Panc1 (cell line): Measurements from ENCODE around the gene TFAP2D. TPM values are rescaled to one million over a fixed set of nuclear protein-coding genes. Genes with fewer than 3 reads are reported as not detected.

ENCODE experiments used
- ATAC-seq: fragments of 200-7000 bp; cut with Tn5 transposase; 2 replicates; pipeline ENCODE4 v1.9.1; 2020; ENCODE audit warnings: mild to moderate bottlenecking, moderate library complexity
- BruUV-seq: library from RNA; stranded (reverse); fragments of 400-500 nt; replicated peaks from 2 replicates; lab custom pipeline; 2021; lab: Mats Ljungman, UMichigan
- CTCF ChIA-PET: fragments of 300-600 bp; sonication (Branson Sonifier 250); formaldehyde crosslinking; loops from one replicate; lab custom pipeline; 2022; ENCODE audit warnings: antibody characterized with exemption; lab: Charles Lee
- POLR2A ChIA-PET: fragments of 300-600 bp; sonication (Branson Sonifier 250); formaldehyde crosslinking; loops from one replicate; lab custom pipeline; 2022; ENCODE audit warnings: antibody characterized with exemption; lab: Charles Lee
- DNase-seq: peaks from one replicate; pipeline ENCODE4 v3.0.0-alpha.2; 2010; ENCODE audit warnings: low read depth, low spot score
- H3K27ac ChIP-seq: 2 replicates; pipeline ENCODE4 v1.5.1; 2011; ENCODE audit warnings: mild to moderate bottlenecking, low read length, inconsistent platforms
- H3K27me3 ChIP-seq: fragments of 200-500 bp; sonication (Bioruptor generic); 2 replicates; pipeline ENCODE4 v1.6.0; 2014; ENCODE audit warnings: low read length, inconsistent platforms; ENCODE audit not compliant: control insufficient read depth, insufficient read depth
- H3K36me3 ChIP-seq: fragments of 200-500 bp; sonication (Bioruptor generic); 2 replicates; pipeline ENCODE4 v1.5.1; 2014; ENCODE audit warnings: inconsistent platforms, mild to moderate bottlenecking, low read length, moderate library complexity; ENCODE audit not compliant: control insufficient read depth, insufficient read depth
- H3K4me1 ChIP-seq: 2 replicates; pipeline ENCODE4 v1.5.1; 2011; ENCODE audit warnings: inconsistent platforms, mild to moderate bottlenecking, low read length, moderate library complexity; ENCODE audit not compliant: control insufficient read depth, insufficient read depth
- H3K4me3 ChIP-seq, 2 experiments: 2 replicates each; pipeline ENCODE4 v1.5.1; 2011 to 2012; ENCODE audit warnings: low read depth in 2 of 2, low read length in 2 of 2, mild to moderate bottlenecking in 2 of 2, inconsistent platforms in 1 of 2, moderate library complexity in 1 of 2
- H3K9me3 ChIP-seq: fragments of 200-500 bp; sonication (Bioruptor generic); 2 replicates; pipeline ENCODE4 v1.5.1; 2014; ENCODE audit warnings: low read depth, mild to moderate bottlenecking, inconsistent platforms, low read length, moderate library complexity; ENCODE audit not compliant: control insufficient read depth, insufficient read depth
- POLR2AphosphoS5 ChIP-seq: IDR thresholded peaks from 2 replicates; pipeline ENCODE4 v1.6.1; 2012; ENCODE audit warnings: mild to moderate bottlenecking, low read depth, low read length, moderate library complexity
- SIN3A ChIP-seq: IDR thresholded peaks from 2 replicates; pipeline ENCODE4 v1.6.1; 2012; ENCODE audit warnings: low read depth, mild to moderate bottlenecking, low read length, moderate library complexity, borderline replicate concordance; ENCODE audit not compliant: insufficient read depth
- TCF7L2 ChIP-seq: IDR thresholded peaks from 2 replicates; pipeline ENCODE4 v1.6.1; 2011; ENCODE audit warnings: mild to moderate bottlenecking, low read depth, low read length, inconsistent platforms
- in situ Hi-C: cut with HindIII; loops from 2 replicates; pipeline ENCODE4 v1.10.0; 2016; ENCODE audit warnings: low sequenced_read_pairs, low pct_unique_long_range_greater_than_20kb
- intact Hi-C: fragments of 100-400 bp; cut with micrococcal nuclease; formaldehyde crosslinking; loops from one replicate; pipeline ENCODE4 v1.10.0; 2022; ENCODE audit not compliant: unreplicated experiment
- total RNA-seq: library from RNA; stranded (reverse); gene quantifications from one replicate; pipeline ENCODE4 v1.2.1, GENCODE V29; 2021; ENCODE audit not compliant: unreplicated experiment
- TF ChIP-seq, protein P1 (sequence below), 2 experiments: IDR thresholded peaks; 2 replicates each; pipeline ENCODE4 v1.6.1; 2011 to 2012; ENCODE audit warnings: low read depth in 2 of 2, control low read depth in 1 of 2, low read length in 1 of 2, mild to moderate bottlenecking in 1 of 2, moderate library complexity in 1 of 2; ENCODE audit not compliant: insufficient read depth in 1 of 2
- TF ChIP-seq, protein P2 (sequence below): fragments of 450-650 bp; IDR thresholded peaks from 2 replicates; pipeline ENCODE4 v1.5.1; 2017; ENCODE audit warnings: mild to moderate bottlenecking

The TFAP2D gene
- total RNA-seq, 1 experiment from 2014 or later: not detected

DNA sequence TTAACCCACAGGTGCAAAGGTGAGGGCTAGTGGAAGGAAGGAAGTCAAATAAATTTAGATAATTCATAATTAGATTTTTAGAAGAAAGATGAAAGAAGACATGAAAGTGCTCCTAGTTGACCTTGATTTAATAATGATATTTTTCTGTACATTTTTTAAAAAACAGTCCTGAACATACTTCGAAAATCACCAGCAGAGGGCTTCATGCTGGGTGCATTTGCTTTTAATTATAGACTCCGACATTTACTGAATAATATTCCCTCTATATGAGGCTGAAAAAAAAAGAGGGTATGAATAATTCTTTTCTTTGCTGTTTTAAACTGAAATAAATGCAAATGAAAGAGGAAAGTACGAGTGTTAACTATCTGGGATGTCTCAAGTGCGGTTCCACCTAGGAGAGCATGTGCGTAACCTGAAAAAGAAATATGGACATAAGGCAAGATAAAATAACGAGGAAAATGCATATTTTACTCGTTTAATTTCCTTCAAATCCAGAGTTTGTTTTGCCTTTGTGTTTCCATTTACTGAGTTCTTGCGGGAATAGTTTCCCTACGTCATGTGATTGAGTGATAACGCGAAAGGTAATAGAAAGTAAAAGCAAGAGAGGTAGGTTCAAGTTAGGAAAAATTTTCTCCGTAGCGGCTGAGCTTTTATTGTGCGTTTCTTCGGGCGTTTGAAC lies 102.2 kb downstream of the TFAP2D start:
- intact Hi-C loops (loop anchor here (2.0 to 5.0 kb wide), 5 partner anchors 537 to 1207 kb away; no protein-coding TSS in a partner anchor), in situ Hi-C loops (no loop called here)
- DNase-seq (peak; percentile 8), ATAC-seq (peak; percentile 64; the same call in 1 of the 2 replicates)
- TF ChIP-seq SIN3A (no peak), TCF7L2 (no peak), POLR2AphosphoS5 (no peak)
- TF ChIP-seq, protein P1, sequence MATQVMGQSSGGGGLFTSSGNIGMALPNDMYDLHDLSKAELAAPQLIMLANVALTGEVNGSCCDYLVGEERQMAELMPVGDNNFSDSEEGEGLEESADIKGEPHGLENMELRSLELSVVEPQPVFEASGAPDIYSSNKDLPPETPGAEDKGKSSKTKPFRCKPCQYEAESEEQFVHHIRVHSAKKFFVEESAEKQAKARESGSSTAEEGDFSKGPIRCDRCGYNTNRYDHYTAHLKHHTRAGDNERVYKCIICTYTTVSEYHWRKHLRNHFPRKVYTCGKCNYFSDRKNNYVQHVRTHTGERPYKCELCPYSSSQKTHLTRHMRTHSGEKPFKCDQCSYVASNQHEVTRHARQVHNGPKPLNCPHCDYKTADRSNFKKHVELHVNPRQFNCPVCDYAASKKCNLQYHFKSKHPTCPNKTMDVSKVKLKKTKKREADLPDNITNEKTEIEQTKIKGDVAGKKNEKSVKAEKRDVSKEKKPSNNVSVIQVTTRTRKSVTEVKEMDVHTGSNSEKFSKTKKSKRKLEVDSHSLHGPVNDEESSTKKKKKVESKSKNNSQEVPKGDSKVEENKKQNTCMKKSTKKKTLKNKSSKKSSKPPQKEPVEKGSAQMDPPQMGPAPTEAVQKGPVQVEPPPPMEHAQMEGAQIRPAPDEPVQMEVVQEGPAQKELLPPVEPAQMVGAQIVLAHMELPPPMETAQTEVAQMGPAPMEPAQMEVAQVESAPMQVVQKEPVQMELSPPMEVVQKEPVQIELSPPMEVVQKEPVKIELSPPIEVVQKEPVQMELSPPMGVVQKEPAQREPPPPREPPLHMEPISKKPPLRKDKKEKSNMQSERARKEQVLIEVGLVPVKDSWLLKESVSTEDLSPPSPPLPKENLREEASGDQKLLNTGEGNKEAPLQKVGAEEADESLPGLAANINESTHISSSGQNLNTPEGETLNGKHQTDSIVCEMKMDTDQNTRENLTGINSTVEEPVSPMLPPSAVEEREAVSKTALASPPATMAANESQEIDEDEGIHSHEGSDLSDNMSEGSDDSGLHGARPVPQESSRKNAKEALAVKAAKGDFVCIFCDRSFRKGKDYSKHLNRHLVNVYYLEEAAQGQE (IDR thresholded peaks at IDR 0.05; ENCODE audit: insufficient read depth in 1 of 2, low read depth in 2 of 2, low read length in 1 of 2): no peak
- TF ChIP-seq, protein P2, sequence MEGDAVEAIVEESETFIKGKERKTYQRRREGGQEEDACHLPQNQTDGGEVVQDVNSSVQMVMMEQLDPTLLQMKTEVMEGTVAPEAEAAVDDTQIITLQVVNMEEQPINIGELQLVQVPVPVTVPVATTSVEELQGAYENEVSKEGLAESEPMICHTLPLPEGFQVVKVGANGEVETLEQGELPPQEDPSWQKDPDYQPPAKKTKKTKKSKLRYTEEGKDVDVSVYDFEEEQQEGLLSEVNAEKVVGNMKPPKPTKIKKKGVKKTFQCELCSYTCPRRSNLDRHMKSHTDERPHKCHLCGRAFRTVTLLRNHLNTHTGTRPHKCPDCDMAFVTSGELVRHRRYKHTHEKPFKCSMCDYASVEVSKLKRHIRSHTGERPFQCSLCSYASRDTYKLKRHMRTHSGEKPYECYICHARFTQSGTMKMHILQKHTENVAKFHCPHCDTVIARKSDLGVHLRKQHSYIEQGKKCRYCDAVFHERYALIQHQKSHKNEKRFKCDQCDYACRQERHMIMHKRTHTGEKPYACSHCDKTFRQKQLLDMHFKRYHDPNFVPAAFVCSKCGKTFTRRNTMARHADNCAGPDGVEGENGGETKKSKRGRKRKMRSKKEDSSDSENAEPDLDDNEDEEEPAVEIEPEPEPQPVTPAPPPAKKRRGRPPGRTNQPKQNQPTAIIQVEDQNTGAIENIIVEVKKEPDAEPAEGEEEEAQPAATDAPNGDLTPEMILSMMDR: no peak
- POLR2A ChIA-PET: no interaction called here
- CTCF ChIA-PET: no interaction called here
- Histone ChIP-seq H3K27ac (no peak overlapping the region), H3K27me3 (peaks cover 15% of the 10 kb centered on the region; the same call in 1 of the 2 replicates), H3K9me3 (no peaks in the 10 kb centered on the region), H3K4me3 (peak overlapping the region; percentile 59 to 71), H3K36me3 (no peaks in the 10 kb centered on the region), H3K4me1 (no peaks in the 10 kb centered on the region)
- BruUV-seq: no TSS peak

DNA sequence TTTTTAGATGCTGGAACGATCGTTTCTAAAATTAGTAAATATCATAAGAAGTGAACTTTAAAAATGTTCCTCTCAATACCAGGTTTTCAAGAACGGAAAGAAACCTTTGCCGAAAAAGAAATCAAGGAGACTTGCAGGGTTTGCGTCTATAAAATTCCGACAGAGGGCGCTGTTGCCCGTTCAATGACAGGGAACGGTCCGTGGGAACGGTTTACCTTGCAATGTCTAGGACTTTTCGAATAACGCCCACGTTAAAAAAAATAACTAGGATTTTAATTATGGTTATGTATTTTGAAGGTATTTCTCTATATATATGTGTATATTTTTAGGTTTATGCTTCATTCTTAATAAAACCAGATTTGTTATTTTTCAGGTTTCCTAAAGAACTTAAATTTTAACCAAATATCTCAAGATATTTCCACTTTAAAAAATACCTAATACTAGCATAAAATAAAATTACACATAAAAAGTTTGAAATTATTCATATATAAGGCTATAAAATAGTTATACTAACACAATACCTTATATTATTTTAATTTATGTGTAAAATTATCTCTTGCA lies 102.9 kb downstream of the TFAP2D start:
- peak overlapping the region; percentile 59 to 71 for H3K4me3 ChIP-seq
- H3K9me3 ChIP-seq: no peaks in the 10 kb centered on the region
- DNase-seq (peak; percentile 60), ATAC-seq (peak; percentile 86)
- no peaks in the 10 kb centered on the region for H3K36me3 ChIP-seq
- POLR2A ChIA-PET: no interaction called here
- TF ChIP-seq SIN3A (no peak), TCF7L2 (no peak), POLR2AphosphoS5 (no peak)
- TF ChIP-seq, protein P2: peak; percentile 82
- TF ChIP-seq, protein P1 (IDR thresholded peaks at IDR 0.05; ENCODE audit: insufficient read depth in 1 of 2, low read depth in 2 of 2, low read length in 1 of 2): no peak
- intact Hi-C loops (loop anchor here (2.0 to 5.0 kb wide), 5 partner anchors 536 to 1206 kb away; no protein-coding TSS in a partner anchor), in situ Hi-C loops (no loop called here)
- H3K27me3 ChIP-seq: peaks cover 20% of the 10 kb centered on the region
- no peaks in the 10 kb centered on the region for H3K4me1 ChIP-seq
- BruUV-seq: no TSS peak
- H3K27ac ChIP-seq: no peak overlapping the region
- CTCF ChIA-PET: interaction anchor here (1.0 kb wide), 1 partner anchor 262 kb away, joined by 3 read pairs; no protein-coding TSS in a partner anchor
